K562 (cell line): ENCODE data around the gene ITGAE. TPM values are rescaled to one million over a fixed set of nuclear protein-coding genes. Genes with fewer than 3 reads are reported as not detected.

Experiments used
- ATAC-seq: fragments of 200-7000 bp; cut with Tn5 transposase; 3 replicates; pipeline ENCODE4 v1.9.1; 2020; ENCODE audit warnings: moderate library complexity
- BruUV-seq: library from RNA; stranded (reverse); fragments of 400-500 nt; replicated peaks from 2 replicates; lab custom pipeline; 2021; lab: Mats Ljungman, UMichigan
- CTCF ChIA-PET: fragments of 300-600 bp; formaldehyde crosslinking; extraction: SDS; loops from one replicate; lab custom pipeline; 2021; ENCODE audit warnings: low intra/inter-chr PET ratio; lab: Yijun Ruan, JAX
- POLR2A ChIA-PET: fragments of 300-600, 350-650 bp; sonication (Branson Sonifier 250); formaldehyde crosslinking; extraction: SDS; loops from one replicate; lab custom pipeline; 2021; ENCODE audit warnings: antibody characterized with exemption, inconsistent platforms; lab: Yijun Ruan, JAX
- DNase-seq, 4 experiments: peaks; one replicate each; pipeline versions ENCODE4 v3.0.0 to v3.0.0-alpha.2; 2011 to 2018; ENCODE audit warnings: low spot score in 3 of 4, mixed read lengths in 3 of 4; ENCODE audit errors: extremely low read depth in 1 of 4
- FAIRE-seq: peaks from 2 replicates; lab custom pipeline; 2011; peaks lifted over from hg19 to GRCh38; lab: Jason Lieb, UNC
- H2AFZ ChIP-seq: 2 replicates; pipeline ENCODE4 v1.6.0; 2011; ENCODE audit warnings: low read depth, low read length, control low read depth, inconsistent platforms
- H3K27ac ChIP-seq: fragments of 200-600 bp; 3 replicates; pipeline ENCODE4 v1.8.0; 2011; ENCODE audit warnings: low read depth, mild to moderate bottlenecking, control low read depth, inconsistent platforms, low read length, moderate library complexity, mixed read lengths; ENCODE audit errors: extremely low read depth
- H3K27me3 ChIP-seq, 2 experiments: fragments of 300-600 bp in 1 of 2; 2 replicates in 1 of 2; 3 replicates in 1 of 2; pipeline versions ENCODE4 v1.6.0 to v1.8.0; 2011; ENCODE audit warnings: inconsistent platforms in 2 of 2, low read length in 2 of 2, mild to moderate bottlenecking in 1 of 2, mixed read lengths in 1 of 2, moderate library complexity in 1 of 2; ENCODE audit not compliant: control insufficient read depth in 2 of 2, insufficient read depth in 2 of 2
- H3K36me3 ChIP-seq: fragments of 300-600 bp; 3 replicates; pipeline ENCODE4 v1.8.0; 2011; ENCODE audit warnings: mild to moderate bottlenecking, low read length, inconsistent platforms; ENCODE audit not compliant: control insufficient read depth, insufficient read depth
- H3K4me1 ChIP-seq, 2 experiments: fragments of 200-600 bp in 1 of 2; replicated peaks in 1 of 2; 2 replicates in 1 of 2; 3 replicates in 1 of 2; pipeline versions ENCODE4 v1.5.1 to v1.8.0; 2011; ENCODE audit warnings: inconsistent platforms in 2 of 2, low read length in 2 of 2, mild to moderate bottlenecking in 1 of 2, mixed read lengths in 1 of 2, moderate library complexity in 1 of 2; ENCODE audit not compliant: control insufficient read depth in 2 of 2, insufficient read depth in 2 of 2
- H3K4me2 ChIP-seq: 2 replicates; pipeline ENCODE4 v1.6.1; 2011; ENCODE audit warnings: low read length, control low read depth, inconsistent platforms, mixed read lengths; ENCODE audit not compliant: insufficient read depth
- H3K4me3 ChIP-seq: fragments of 200-600 bp; sonication (generic), shearing (Covaris generic); 2 replicates; pipeline ENCODE4 v1.5.1; 2016; ENCODE audit warnings: control low read depth, inconsistent platforms
- H3K79me2 ChIP-seq: fragments of 200-600 bp; 3 replicates; pipeline ENCODE4 v1.8.0; 2011; ENCODE audit warnings: low read length, inconsistent platforms; ENCODE audit not compliant: control insufficient read depth, insufficient read depth
- H3K9ac ChIP-seq, 2 experiments: 2 replicates each; pipeline versions ENCODE4 v1.6.0 to v1.6.1; 2011; ENCODE audit warnings: low read depth in 2 of 2, low read length in 2 of 2, control low read depth in 1 of 2, inconsistent platforms in 1 of 2, mild to moderate bottlenecking in 1 of 2, mixed read lengths in 1 of 2; ENCODE audit not compliant: insufficient read depth in 1 of 2
- H3K9me1 ChIP-seq: one replicate; pipeline ENCODE4 v1.6.0; 2011; ENCODE audit warnings: inconsistent platforms, mild to moderate bottlenecking, low read length, moderate library complexity; ENCODE audit not compliant: control insufficient read depth, insufficient read depth
- H3K9me3 ChIP-seq: replicated peaks from 2 replicates; pipeline ENCODE4 v1.5.1; 2011; ENCODE audit warnings: low read depth, low read length, inconsistent platforms; ENCODE audit not compliant: control insufficient read depth, insufficient read depth
- H4K20me1 ChIP-seq: replicated peaks from 2 replicates; pipeline ENCODE4 v1.6.1; 2011; ENCODE audit warnings: low read length, inconsistent platforms, mixed read lengths; ENCODE audit not compliant: control insufficient read depth, insufficient read depth
- FIP1L1 ChIP-seq: fragments of 200-400 bp; formaldehyde crosslinking; IDR thresholded peaks from 2 replicates; pipeline ENCODE4 v1.6.1; 2018; ENCODE audit warnings: mild to moderate bottlenecking, low read depth, low read length; ENCODE audit not compliant: poor library complexity, severe bottlenecking
- KLF10 ChIP-seq: fragments of 250-450 bp; sonication (Bioruptor Pico); IDR thresholded peaks from 2 replicates; pipeline ENCODE4 v1.6.1; 2021; ENCODE audit warnings: matching md5 sums
- PTRF ChIP-seq: fragments of 450-650 bp; IDR thresholded peaks from 2 replicates; pipeline ENCODE4 v1.6.1; 2016; ENCODE audit warnings: mild to moderate bottlenecking, missing genetic modification characterization, missing compliant biosample characterization
- TAL1 ChIP-seq: fragments of 450-650 bp; IDR thresholded peaks from 2 replicates; pipeline ENCODE4 v1.6.1; 2016; ENCODE audit warnings: mild to moderate bottlenecking
- ZNF143 ChIP-seq: sonication (generic); formaldehyde crosslinking; IDR thresholded peaks from 2 replicates; pipeline ENCODE4 v1.9.0; 2022; ENCODE audit warnings: mild to moderate bottlenecking, missing genetic modification reagents
- ZNF174 ChIP-seq: fragments of 250-450 bp; sonication (Bioruptor Pico); IDR thresholded peaks from 2 replicates; pipeline ENCODE4 v1.4.0; 2020; ENCODE audit warnings: mild to moderate bottlenecking
- ZNF217 ChIP-seq: sonication (generic); formaldehyde crosslinking; IDR thresholded peaks from 2 replicates; pipeline ENCODE4 v1.8.0; 2022; ENCODE audit warnings: mild to moderate bottlenecking, missing genetic modification reagents
- WGBS: fragments of 100-300 bp; shearing (Covaris generic); methylation state at CpG from one replicate; pipeline ENCODE4 v1.1.6; 2016; ENCODE audit warnings: low coverage, mixed read lengths; ENCODE audit not compliant: insufficient coverage; ENCODE audit errors: missing lambda C conversion rate; 5-methylcytosine and 5-hydroxymethylcytosine counted together
- in situ Hi-C: fragments of 300-500 bp; cut with MboI; formaldehyde crosslinking; loops from 4 replicates; pipeline ENCODE4 v1.15.0; 2018; ENCODE audit warnings: inconsistent platforms, mixed read lengths
- intact Hi-C: fragments of 100-400 bp; cut with micrococcal nuclease; formaldehyde crosslinking; loops from 2 replicates; pipeline ENCODE4 v1.14.2; 2022
- polyA plus RNA-seq, 8 experiments: library from polyadenylated mRNA; depleted of rRNA in 4 of 8; stranded (reverse) in 5 of 8; unstranded in 3 of 8; fragments of >200 nt; fragmentation: Nextera tagmentation in 2 of 8; fragmentation: Illumina TruSeq in 1 of 8; extraction: Ambion mirVana in 2 of 8; extraction: Trizol in 1 of 8; gene quantifications; 2 replicates each; pipeline versions ENCODE4 v1.2.1 to v1.2.3, GENCODE V29; 2011 to 2014; ENCODE audit warnings: inconsistent platforms in 1 of 8, missing spikeins in 1 of 8
- total RNA-seq, 7 experiments: library from RNA; depleted of rRNA in 6 of 7; stranded (reverse); fragments of >200 nt in 6 of 7; fragmentation: Illumina TruSeq in 2 of 7; extraction: Trizol in 2 of 7; gene quantifications; 2 replicates each; pipeline versions ENCODE4 v1.2.1 to v1.2.3, GENCODE V29; 2011 to 2021; ENCODE audit warnings: low replicate concordance in 1 of 7
- TF ChIP-seq, protein P1 (sequence below): fragments of 450-650 bp; conservative IDR thresholded peaks from 2 replicates; pipeline ENCODE4 v1.6.1; 2016; ENCODE audit warnings: missing genetic modification characterization, low read depth, mild to moderate bottlenecking, missing compliant biosample characterization, moderate library complexity
- TF ChIP-seq, protein P2 (sequence below), 2 experiments: fragments of 450-650 bp in 1 of 2; sonication (generic) in 1 of 2; formaldehyde crosslinking in 1 of 2; IDR thresholded peaks in 1 of 2; conservative IDR thresholded peaks in 1 of 2; 2 replicates each; pipeline versions ENCODE4 v1.6.1 to v1.8.1; 2016 to 2023; ENCODE audit warnings: mild to moderate bottlenecking in 2 of 2, moderate library complexity in 2 of 2, inconsistent platforms in 1 of 2, missing genetic modification reagents in 1 of 2

Gene ITGAE
- total and polyA plus RNA-seq, 9 of the 15 experiments (the other 6 are each of a cell fraction or from before 2014, with no cell fraction given), result 14.8 to 160 (median 27.0) TPM

DNA sequence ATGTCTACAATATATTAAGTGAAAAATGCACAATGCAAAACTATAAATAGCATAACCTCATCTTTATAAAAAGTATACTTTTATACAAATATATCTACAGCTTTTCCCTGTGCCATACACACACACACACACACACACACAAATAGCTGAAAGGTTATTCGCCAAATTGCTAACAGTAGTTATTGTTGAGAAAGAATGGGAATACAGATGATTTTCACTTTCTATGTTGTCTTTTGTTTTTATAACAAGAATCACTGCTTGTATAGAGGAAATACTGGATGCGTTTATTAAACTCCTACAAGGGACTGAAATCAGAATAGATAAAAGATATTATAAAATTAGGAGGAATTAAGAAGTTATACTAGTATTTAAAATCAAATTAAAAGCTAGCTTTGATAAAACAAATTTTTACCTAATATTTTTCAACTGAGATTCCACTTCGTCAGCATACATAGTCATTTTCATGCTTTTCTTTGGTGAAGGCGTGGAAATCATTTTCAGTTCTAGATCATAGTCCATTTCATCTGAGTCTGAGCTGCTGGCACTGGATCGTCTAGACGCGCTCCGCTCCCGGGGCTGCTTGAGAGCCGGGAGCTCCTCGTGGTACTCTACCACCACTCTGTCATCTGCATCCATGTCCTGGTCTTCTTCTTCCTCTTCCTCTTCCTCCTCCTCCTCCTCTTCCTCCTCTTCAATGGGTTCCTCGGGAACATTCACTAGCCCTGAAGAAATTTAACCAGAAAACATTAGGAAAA, 17.0 kb upstream of the ITGAE start:
- Histone ChIP-seq H3K27me3 (no peaks in the 10 kb centered on the region), H4K20me1 (no peaks in the 10 kb centered on the region), H3K27ac (no peak overlapping the region), H3K79me2 (no peaks in the 10 kb centered on the region), H3K9me3 (no peaks in the 10 kb centered on the region), H3K4me2 (no peak overlapping the region), H3K9me1 (no peaks in the 10 kb centered on the region), H3K4me1 (no peaks in the 10 kb centered on the region), H3K9ac (no peak overlapping the region; a peak in 1 of 4 replicates), H3K36me3 (peaks cover 82% of the 10 kb centered on the region), H2AFZ (no peak overlapping the region), H3K4me3 (no peak overlapping the region)
- ChIA-PET CTCF (no interaction called here), POLR2A (no interaction called here)
- in situ Hi-C loops, result no loop called here
- TF ChIP-seq PTRF (tag), result no peak
- TF ChIP-seq KLF10 (CRISPR knock-in tag), result no peak
- no peak for TF ChIP-seq ZNF217 (CRISPR knock-in tag)
- TF ChIP-seq, protein P1, sequence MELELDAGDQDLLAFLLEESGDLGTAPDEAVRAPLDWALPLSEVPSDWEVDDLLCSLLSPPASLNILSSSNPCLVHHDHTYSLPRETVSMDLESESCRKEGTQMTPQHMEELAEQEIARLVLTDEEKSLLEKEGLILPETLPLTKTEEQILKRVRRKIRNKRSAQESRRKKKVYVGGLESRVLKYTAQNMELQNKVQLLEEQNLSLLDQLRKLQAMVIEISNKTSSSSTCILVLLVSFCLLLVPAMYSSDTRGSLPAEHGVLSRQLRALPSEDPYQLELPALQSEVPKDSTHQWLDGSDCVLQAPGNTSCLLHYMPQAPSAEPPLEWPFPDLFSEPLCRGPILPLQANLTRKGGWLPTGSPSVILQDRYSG, result no peak
- TF ChIP-seq, protein P2, sequence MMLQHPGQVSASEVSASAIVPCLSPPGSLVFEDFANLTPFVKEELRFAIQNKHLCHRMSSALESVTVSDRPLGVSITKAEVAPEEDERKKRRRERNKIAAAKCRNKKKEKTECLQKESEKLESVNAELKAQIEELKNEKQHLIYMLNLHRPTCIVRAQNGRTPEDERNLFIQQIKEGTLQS (IDR thresholded peaks at IDR 0.05), result no peak
- TF ChIP-seq, protein P2 (CRISPR knock-in tag; conservative IDR thresholded peaks at IDR 0.05), result no peak
- no peak for TF ChIP-seq ZNF143 (CRISPR knock-in tag)
- TF ChIP-seq TAL1, result no peak
- TF ChIP-seq FIP1L1, result no peak
- no peak for TF ChIP-seq ZNF174 (CRISPR knock-in tag)
- intact Hi-C loops, result no loop called here
- 94% methylated on average over 10 of the region's 12 CpGs for WGBS
- no peak for DNase-seq
- no peak for FAIRE-seq
- BruUV-seq, result no TSS peak
- ATAC-seq, result no peak
